GM21515 (cell line): ENCODE data around the gene TNRC6A.
"Not testable (repeated sequence)": the region's sequence is repeated elsewhere in the genome, so short reads cannot be mapped to it uniquely, and the experiment has no call there.

Experiments
- ATAC-seq: cut with Tn5 transposase; IDR thresholded peaks from one replicate; pipeline ENCODE4 v1.9.1; 2021; ENCODE audit not compliant: unreplicated experiment

Gene TNRC6A

GRCh38 chr16:24729243-24729950, at the start of gene TNRC6A:
Gene TNRC6A (plus strand): TSS chr16:24729651. CDS start chr16:24729842, 191 bp downstream.
- ATAC-seq: peak; percentile 91

- ATAC-seq: no peak
These were observed 47.7 kb upstream of the TNRC6A start for GRCh38 chr16:24681793-24682192.

- no peak for ATAC-seq
These were observed 46.2 kb upstream of the TNRC6A start for GRCh38 chr16:24683250-24683649.

- ATAC-seq: no peak
These were observed 45.5 kb upstream of the TNRC6A start for GRCh38 chr16:24683847-24684493.

GRCh38 chr16:24685539-24686432, 43.7 kb upstream of the TNRC6A start:
- ATAC-seq: no peak

DNA sequence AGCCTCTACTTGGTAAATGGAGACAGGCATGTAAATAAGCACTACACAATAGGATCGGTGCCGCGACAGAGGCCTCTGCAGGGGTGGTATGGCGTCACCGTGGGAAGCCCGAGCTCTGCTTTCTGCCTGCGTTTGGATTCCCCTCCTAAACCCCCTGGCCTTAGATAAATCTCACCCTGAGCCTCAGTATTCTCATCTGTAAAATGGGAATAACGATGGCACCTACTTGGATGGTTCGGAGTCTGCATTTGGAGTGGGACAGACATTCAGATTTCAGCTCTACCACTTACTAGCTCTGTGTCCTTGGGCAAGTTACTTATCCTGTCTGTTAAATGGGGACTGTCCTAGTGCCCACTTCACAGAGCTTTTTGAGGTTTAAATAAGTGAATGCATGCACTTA, 42.8 kb upstream of the TNRC6A start:
- ATAC-seq: no peak

DNA sequence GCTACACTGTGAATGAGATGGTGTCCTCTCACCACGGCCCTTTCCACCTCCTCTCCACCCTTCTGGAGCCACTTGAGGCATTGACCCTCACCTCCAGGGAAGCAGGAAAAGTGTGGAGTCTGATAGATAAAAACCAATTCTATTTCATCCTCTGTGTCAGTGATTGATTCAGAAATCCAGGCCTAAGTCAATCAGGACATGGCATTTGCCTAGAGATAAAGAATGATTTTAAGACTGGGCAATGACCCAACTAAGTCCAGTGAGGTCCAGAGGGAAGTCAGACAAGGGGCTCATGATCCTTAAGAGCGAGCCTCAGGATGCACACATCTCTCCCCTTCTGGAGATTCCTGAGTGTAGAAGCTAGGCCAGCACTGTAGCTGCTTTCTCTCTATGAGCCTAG, 41.1 kb upstream of the TNRC6A start:
- no peak for ATAC-seq

DNA sequence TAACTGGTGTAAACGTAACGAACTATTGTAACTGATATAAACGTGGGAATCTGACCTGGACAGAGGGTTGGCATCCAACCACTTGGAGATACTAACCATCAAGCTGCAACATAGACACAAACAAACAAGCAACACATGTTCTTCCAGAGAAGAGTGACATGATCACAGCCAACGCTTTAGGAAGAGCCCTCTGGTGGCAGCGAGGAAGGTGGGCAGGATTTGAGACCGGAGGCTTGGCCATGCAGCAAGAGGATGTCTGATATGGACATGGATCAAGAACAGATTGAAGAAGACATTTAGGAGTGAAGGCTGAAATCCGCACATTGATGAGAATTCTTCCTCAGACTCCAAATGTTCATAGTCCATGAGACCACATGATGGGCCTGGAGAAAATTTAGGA, 40.3 kb upstream of the TNRC6A start:
- ATAC-seq: no peak

DNA sequence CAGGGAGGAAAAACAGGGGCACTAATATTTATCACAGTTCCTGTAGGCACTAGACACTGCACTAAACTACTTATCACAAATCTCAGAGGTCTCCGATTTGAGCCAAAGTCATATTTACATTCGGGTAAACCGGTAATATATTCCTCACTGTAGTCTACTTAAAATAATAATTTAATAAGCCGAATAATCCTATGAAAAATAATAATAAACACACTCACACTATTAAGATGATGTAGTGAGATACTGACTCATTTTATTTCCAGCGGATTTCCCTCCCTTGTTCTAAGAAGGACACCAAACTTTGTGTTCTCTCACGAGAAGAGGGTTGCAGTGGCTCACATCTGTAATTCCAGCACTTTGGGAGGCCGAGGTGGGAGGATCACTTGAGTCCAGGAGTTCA, 36.6 kb upstream of the TNRC6A start:
- ATAC-seq: no peak

DNA sequence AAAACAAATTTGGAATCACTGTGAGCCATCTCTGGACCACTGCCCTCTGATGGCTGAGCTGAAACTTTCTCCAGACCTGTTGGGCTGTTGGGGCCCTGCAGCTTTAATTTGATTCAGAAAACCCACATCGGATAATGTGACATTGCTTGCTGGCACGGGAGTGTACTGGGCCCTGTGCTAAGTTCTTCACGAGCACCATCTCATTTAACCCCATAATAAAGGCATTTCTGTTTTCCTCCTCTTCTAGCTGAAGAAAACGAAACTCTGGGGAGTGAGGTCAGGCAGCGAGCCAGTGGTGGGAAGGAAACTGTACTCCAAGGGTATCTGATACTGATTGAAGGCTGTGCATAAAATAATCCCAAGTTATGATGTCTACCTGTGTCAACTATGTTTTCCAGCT, 34.5 kb upstream of the TNRC6A start:
- ATAC-seq: no peak

DNA sequence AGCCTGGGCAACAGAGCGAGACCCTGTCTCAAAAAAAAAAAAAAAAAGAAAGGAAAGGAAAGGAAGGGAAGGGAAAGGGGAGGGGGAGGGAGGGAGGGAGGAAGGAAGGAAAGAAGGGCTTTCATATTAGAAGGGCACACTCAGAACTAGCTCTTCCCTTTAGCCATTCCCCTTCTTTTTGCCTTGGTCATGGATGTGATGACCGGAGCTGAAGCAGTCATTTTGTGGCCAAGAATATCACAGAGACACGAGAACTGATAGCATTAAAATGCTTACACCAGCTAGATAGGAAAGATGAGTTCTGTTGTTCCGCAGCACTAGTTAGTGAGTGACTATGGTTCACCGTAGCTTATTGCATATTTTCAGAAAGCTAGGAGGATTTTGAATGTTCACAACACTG, 32.8 kb upstream of the TNRC6A start:
- ATAC-seq: no peak

DNA sequence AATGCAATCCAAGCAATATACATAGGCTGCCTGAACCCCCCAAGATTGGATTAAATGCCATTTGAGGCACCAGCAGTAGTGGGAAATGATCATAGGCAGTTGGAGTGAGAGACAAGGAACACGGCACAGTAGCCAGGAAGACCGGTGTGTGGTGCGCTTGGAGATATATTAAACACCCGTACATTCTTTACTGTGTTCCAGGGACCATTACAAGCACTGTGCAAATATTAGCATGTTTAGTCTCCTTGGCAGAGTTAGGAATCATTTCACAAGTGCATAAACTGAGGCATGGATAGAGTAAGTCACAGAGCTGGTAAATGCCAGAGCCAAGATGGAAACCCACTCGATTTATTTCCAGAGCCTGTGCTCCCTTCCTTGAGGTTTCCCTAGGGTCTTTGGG, 31.1 kb upstream of the TNRC6A start:
- no peak for ATAC-seq

DNA sequence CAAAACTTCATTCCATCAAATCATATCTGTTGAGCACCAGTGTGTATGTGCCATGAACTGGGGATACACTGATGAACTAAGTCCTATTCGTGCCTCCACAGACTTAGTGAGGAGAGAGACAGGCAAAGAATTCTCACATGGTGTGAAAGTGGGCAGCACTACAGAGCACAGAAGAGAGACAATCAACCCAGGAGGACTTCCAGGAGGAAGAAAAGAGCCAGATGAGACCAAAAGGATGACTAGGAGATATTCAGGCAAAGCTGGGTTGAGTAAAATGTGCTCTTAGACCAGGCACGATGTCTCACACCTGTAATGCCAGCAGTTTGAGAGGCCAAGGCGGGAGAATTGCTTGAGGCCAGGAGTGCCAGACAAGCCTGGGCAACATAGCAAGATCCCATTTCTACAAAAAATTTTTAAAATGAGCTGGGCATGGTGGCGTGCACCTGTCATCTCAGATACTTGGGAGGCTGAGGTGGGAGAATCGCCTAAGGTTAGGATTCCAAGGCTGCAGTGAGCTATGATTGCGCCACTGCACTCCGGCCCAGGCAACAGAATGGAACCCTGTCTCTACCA, 30.2 kb upstream of the TNRC6A start:
- no peak for ATAC-seq

DNA sequence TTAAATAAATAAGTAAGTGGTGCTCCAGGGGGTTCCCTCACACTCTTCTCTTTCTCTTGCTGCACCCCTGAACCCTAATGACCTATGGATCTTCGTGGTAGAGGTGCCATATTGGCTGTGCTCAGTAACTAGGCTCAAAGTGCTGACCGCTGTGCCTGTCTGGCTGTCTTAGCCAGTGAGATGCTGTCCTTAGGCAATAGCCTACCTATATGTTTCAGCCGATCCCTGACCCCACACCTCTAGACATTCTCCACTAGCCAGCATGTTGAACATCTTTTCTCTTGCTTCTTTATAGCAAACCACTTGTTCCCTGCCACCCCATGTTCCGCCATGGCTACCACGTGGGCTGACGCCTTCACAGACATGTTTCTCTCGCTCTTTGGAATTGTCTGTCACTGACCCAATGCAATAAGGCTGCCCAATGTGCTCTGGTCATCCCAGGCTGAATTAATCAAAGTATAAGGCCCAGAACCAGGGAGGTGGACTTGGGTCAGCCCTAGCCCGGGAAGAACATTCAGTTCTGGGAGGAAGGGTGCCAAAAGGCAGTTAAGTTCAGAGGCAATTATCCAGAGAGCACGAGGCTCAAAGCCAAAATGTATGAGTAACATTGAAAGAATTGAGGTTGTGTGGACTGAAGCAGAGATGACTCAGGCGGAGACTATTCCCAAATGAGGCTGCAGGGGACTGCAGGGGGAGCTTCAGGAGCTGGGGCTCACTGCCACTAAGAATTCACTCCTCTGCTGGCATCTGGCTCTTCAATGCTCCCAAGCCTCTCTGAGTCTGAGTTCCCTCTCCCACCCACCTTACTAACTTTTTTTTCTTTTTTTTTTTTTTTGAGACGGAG, 28.7 kb upstream of the TNRC6A start:
- ATAC-seq: no peak

DNA sequence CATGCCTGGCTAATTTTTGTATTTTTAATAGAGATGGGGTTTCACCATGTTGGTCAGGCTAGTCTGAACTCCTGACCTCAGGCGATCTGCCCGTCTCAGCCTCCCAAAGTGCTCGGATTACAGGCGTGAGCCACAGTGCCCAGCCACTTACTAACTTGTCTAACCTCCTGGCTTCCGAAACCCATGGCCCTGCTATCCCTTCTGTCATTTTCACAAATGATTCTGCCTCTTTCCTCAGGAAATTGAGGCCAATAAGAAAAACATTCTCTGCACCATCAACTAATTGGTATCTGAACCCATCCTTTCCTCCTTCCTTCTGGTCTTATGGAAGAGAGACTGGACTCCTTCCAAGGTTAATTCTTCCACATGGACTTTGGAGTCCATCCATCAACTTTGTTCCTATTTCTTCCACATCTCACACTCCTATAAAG, 27.9 kb upstream of the TNRC6A start:
- ATAC-seq: no peak

DNA sequence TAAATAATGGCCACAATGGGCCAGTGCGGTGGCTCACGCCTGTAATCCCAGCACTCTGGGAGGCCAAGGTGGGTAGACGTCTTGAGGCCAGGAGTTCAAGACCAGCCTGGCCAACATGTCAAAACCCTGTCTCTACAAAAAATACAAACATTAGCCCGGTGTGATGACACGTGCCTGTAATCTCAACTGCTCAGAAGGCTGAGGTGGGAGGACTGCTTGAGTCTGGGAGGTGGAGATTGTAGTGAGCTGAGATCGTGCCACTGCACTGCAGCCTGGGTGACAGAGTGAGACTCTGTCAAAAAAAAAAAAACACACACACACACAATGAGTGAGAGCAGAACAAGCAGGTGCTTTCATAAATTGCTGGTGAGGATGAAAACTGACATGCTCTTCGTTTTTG, 21.7 kb upstream of the TNRC6A start:
- not testable (repeated sequence) for ATAC-seq

DNA sequence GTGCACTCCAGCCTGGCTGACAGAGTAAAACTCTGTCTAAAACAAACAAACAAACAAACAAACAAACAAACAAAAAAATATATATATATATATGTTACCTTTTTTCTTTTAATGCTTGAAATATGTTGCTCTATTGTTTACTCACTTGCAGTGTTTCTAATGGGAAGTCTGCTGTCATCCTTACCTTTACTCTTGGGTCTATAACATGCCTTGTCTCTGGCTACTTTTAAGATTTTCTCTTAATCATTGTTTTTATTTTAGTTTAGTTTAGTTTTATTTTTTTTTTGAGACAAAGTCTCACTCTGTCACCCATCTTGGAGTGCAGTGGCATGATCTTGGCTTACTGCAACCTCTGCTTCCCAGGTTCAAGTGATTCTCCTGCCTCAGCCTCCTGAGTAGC, 16.1 kb upstream of the TNRC6A start:
- no peak for ATAC-seq

- ATAC-seq: no peak
These were observed 12.0 kb upstream of the TNRC6A start for GRCh38 chr16:24717411-24717810.

DNA sequence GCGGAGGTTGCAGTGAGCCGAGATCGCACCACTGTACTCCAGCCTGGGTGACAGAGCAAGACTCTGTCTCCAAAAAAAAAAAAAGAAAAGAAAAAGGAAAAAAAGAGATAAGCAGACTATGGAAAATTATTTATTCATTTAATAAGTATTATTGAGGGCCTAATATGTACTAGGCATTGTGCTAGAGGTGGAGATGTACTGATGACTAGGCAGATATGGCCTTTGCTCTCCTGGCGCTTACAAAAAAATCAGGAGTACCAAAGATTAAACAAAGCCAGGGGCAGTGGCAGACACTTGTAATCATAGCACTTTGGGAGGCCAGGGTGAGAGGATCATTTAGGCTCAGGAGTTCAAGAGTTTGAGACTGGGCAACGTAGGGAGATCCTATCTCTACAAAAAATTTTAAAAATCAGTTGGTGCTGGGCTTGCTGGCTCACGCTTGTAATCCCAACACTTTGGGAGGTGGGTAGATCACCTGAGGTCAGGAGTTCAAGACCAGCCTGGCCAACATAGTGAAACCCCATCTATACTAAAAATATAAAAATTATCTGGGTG, 10.4 kb upstream of the TNRC6A start:
- ATAC-seq: no peak

DNA sequence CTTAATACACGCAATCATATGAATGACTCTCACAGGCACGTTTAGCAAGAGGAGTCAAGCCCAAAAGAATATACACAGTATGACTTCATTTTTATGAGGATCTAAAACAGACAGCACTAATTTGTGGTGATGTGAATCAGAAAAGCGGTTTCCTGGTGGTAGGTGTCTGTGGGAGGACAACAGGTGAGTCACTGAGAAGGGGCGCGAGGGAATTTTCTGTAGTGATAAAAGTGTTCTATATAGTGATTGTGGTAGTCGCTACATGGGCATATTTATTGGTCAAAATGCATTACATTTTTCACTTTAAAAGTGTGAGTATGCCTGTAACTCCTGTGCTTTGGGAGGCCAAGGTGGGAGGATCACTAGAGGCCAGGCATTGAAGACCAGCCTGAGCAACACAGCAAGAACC, 7.6 kb upstream of the TNRC6A start:
- no peak for ATAC-seq
